MM.1S (cell line): ENCODE measurements around the gene ABCC6.
"Not testable (repeated sequence)": the region's sequence is repeated elsewhere in the genome, so short reads cannot be mapped to it uniquely, and the experiment has no call there.

Source experiments
- DNase-seq: peaks from one replicate; pipeline ENCODE4 v3.0.0-alpha.2; 2015
- H2AFZ ChIP-seq: fragments of 300-600 bp; sonication (generic); 2 replicates; pipeline ENCODE4 v1.6.0; 2016; ENCODE audit warnings: antibody characterized with exemption, low read length
- H3F3A ChIP-seq: fragments of 300-600 bp; sonication (generic); 2 replicates; pipeline ENCODE4 v1.6.1; 2016; ENCODE audit warnings: mild to moderate bottlenecking, antibody characterized with exemption, low read length, moderate library complexity, mixed read lengths; ENCODE audit not compliant: insufficient read depth
- H3K27ac ChIP-seq: fragments of 300-600 bp; sonication (generic); 2 replicates; pipeline ENCODE4 v1.5.1; 2016; ENCODE audit warnings: mild to moderate bottlenecking, low read length
- H3K27me3 ChIP-seq: fragments of 300-600 bp; sonication (generic); replicated peaks from 2 replicates; pipeline ENCODE4 v1.6.0; 2016; ENCODE audit warnings: low read length; ENCODE audit not compliant: insufficient read depth
- H3K36me3 ChIP-seq: fragments of 300-600 bp; sonication (generic); replicated peaks from 2 replicates; pipeline ENCODE4 v1.6.1; 2016; ENCODE audit warnings: mild to moderate bottlenecking, low read length, mixed read lengths; ENCODE audit not compliant: insufficient read depth
- H3K4me1 ChIP-seq: fragments of 300-600 bp; sonication (generic); 2 replicates; pipeline ENCODE4 v1.6.1; 2016; ENCODE audit warnings: low read length, mixed read lengths
- H3K4me2 ChIP-seq: fragments of 300-600 bp; sonication (generic); 2 replicates; pipeline ENCODE4 v1.6.0; 2016; ENCODE audit warnings: low read depth, low read length
- H3K4me3 ChIP-seq: fragments of 300-600 bp; sonication (generic); 2 replicates; pipeline ENCODE4 v1.5.1; 2016; ENCODE audit warnings: low read length, mixed read lengths
- H3K79me2 ChIP-seq: fragments of 300-600 bp; sonication (generic); 2 replicates; pipeline ENCODE4 v1.6.1; 2016; ENCODE audit warnings: mixed run types, low read length, mixed read lengths
- H3K9ac ChIP-seq: fragments of 300-600 bp; sonication (generic); 2 replicates; pipeline ENCODE4 v1.6.1; 2016; ENCODE audit warnings: low read length, mixed read lengths
- H3K9me2 ChIP-seq: fragments of 300-600 bp; sonication (generic); replicated peaks from 2 replicates; pipeline ENCODE4 v1.6.1; 2016; ENCODE audit warnings: mild to moderate bottlenecking, low read length, mixed read lengths; ENCODE audit not compliant: insufficient read depth
- H3K9me3 ChIP-seq: fragments of 300-600 bp; sonication (generic); replicated peaks from 2 replicates; pipeline ENCODE4 v1.6.1; 2016; ENCODE audit warnings: mild to moderate bottlenecking, low read length, mixed read lengths; ENCODE audit not compliant: insufficient read depth
- H4K20me1 ChIP-seq: fragments of 300-600 bp; sonication (generic); 2 replicates; pipeline ENCODE4 v1.6.1; 2016; ENCODE audit warnings: mild to moderate bottlenecking, low read length, moderate library complexity, mixed read lengths; ENCODE audit not compliant: insufficient read depth
- CTCF ChIP-seq: fragments of 300-600 bp; sonication (generic); IDR thresholded peaks from 2 replicates; pipeline ENCODE4 v1.5.1; 2016; ENCODE audit warnings: antibody characterized with exemption, low read length, mixed read lengths
- EZH2 ChIP-seq: fragments of 300-600 bp; sonication (generic); optimal IDR thresholded peaks from 2 replicates; pipeline ENCODE3; 2017; ENCODE audit warnings: low read depth, mild to moderate bottlenecking, antibody characterized with exemption, low read length, mixed read lengths
- EZH2phosphoT487 ChIP-seq: fragments of 300-600 bp; sonication (generic); IDR thresholded peaks from 2 replicates; pipeline ENCODE4 v1.6.1; 2018; ENCODE audit warnings: antibody characterized with exemption, low read length

Gene ABCC6

GRCh38 chr16:16164243-16164642, 59.1 kb downstream of the ABCC6 start:
- Histone ChIP-seq H2AFZ (no peak overlapping the region), H3K27me3 (no peaks in the 10 kb centered on the region), H3K4me1 (no peaks in the 10 kb centered on the region), H3K36me3 (no peaks in the 10 kb centered on the region), H3K79me2 (no peaks in the 10 kb centered on the region), H3K4me3 (no peak overlapping the region), H3K4me2 (no peak overlapping the region), H3K9me3 (no peaks in the 10 kb centered on the region), H3K9me2 (no peaks in the 10 kb centered on the region), H3F3A (no peaks in the 10 kb centered on the region), H3K27ac (no peak overlapping the region), H3K9ac (no peak overlapping the region), H4K20me1 (no peaks in the 10 kb centered on the region)
- no peak for DNase-seq
- TF ChIP-seq EZH2 (no peak), EZH2phosphoT487 (no peak), CTCF (no peak)

DNA sequence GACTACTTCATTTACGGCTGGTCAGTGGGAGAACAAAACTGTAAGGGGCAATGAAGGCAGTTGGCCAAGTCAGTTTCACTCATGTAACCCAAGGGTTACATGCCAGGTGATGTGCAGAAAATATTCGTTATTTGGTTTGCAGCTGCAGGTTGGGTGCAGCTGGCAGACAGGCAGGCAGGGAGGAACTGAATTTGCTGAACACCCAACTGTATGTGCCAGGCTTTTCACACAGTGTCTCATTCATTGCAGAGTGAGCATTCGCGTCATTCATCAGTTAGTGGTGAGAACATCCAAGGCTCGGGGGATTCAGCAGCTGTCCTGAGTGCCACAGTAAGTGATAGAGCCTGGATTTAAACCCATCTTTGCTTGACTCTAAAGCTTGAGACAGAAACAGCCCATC, 59.7 kb downstream of the ABCC6 start:
- Histone ChIP-seq H3K4me1 (no peaks in the 10 kb centered on the region), H3K36me3 (no peaks in the 10 kb centered on the region), H3K9ac (no peak overlapping the region), H4K20me1 (no peaks in the 10 kb centered on the region), H3F3A (no peaks in the 10 kb centered on the region), H3K27me3 (no peaks in the 10 kb centered on the region), H3K9me3 (no peaks in the 10 kb centered on the region), H3K4me3 (no peak overlapping the region), H3K79me2 (no peaks in the 10 kb centered on the region), H2AFZ (no peak overlapping the region), H3K9me2 (no peaks in the 10 kb centered on the region), H3K27ac (no peak overlapping the region), H3K4me2 (no peak overlapping the region)
- TF ChIP-seq CTCF (no peak), EZH2 (no peak), EZH2phosphoT487 (no peak)
- DNase-seq: no peak

DNA sequence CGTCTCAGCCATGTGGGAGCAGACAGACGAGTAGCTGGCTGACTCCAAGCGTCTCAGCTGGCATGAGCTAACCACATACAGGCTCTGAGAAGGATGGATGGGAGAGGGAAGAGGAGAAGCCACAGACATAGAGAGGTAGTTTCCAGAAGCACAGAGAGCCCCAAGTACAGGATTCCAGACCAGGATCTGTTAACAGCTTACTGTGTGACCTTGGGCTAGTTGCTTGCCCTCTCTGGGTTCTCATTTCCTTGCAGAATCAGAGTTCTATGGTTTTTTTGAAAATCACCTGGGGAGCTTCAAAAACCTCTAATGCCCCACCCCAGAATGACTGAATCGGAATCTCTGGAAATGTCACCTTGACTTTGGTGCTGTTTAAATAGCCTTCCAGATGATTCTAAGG, 60.2 kb downstream of the ABCC6 start:
- Histone ChIP-seq H3K4me1 (no peaks in the 10 kb centered on the region), H3K9me2 (no peaks in the 10 kb centered on the region), H3K36me3 (no peaks in the 10 kb centered on the region), H3K4me3 (no peak overlapping the region), H3K27ac (no peak overlapping the region), H3F3A (no peaks in the 10 kb centered on the region), H3K4me2 (no peak overlapping the region), H3K27me3 (no peaks in the 10 kb centered on the region), H3K79me2 (no peaks in the 10 kb centered on the region), H4K20me1 (no peaks in the 10 kb centered on the region), H2AFZ (no peak overlapping the region), H3K9ac (no peak overlapping the region), H3K9me3 (no peaks in the 10 kb centered on the region)
- no peak for TF ChIP-seq EZH2phosphoT487
- TF ChIP-seq CTCF: no peak
- TF ChIP-seq EZH2: no peak
- no peak for DNase-seq

- Histone ChIP-seq H2AFZ (no peak overlapping the region), H3K9me2 (no peaks in the 10 kb centered on the region), H3K79me2 (no peaks in the 10 kb centered on the region), H3K9ac (no peak overlapping the region), H4K20me1 (no peaks in the 10 kb centered on the region), H3K36me3 (no peaks in the 10 kb centered on the region), H3K4me3 (no peak overlapping the region), H3K27me3 (no peaks in the 10 kb centered on the region), H3F3A (no peaks in the 10 kb centered on the region), H3K4me2 (no peak overlapping the region), H3K27ac (no peak overlapping the region), H3K9me3 (no peaks in the 10 kb centered on the region), H3K4me1 (no peaks in the 10 kb centered on the region)
- DNase-seq: no peak
- no peak for TF ChIP-seq EZH2phosphoT487
Observed at GRCh38 chr16:16162591-16162990, 60.7 kb downstream of the ABCC6 start.

DNA sequence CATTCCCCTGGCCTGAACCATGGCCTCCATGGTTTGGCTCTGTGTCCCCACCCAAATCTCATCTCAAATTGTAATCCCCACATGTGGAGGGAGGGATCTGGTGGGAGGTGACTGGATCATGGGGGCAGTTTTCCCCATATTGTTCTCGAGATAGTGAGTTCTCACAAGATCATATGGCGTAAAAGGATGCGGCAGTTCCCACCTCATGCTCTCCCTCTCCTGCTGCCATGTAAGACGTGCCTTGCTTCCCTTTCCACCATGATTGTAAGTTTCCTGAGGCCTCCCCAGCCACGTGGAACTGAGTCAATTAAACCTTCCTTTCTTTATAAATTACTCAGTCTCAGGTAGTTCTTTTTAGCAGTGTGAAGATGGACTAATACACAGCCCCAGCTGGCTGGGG, 61.5 kb downstream of the ABCC6 start:
- not testable (repeated sequence) for H3K79me2 ChIP-seq, H2AFZ ChIP-seq, H3K36me3 ChIP-seq, H3K27me3 ChIP-seq, H3K9me2 ChIP-seq, H3K4me1 ChIP-seq, H4K20me1 ChIP-seq, H3K4me3 ChIP-seq, H3K4me2 ChIP-seq, H3K27ac ChIP-seq, DNase-seq, H3F3A ChIP-seq, H3K9ac ChIP-seq, H3K9me3 ChIP-seq
